Measurements from ENCODE around the gene MRPL46. TPM values are rescaled to one million over a fixed set of nuclear protein-coding genes. Genes with fewer than 3 reads are reported as not detected.

MRPL46 gene
- total RNA-seq, 1 donor from 2014 or later: 24.9 TPM

- no peaks in the 10 kb centered on the region for H3K9me3 Mint-ChIP-seq (ENCODE audit: low read depth)
- peaks cover 2% of the 10 kb centered on the region for H3K4me1 Mint-ChIP-seq (ENCODE audit: low read depth)
- TF ChIP-seq, protein P1, sequence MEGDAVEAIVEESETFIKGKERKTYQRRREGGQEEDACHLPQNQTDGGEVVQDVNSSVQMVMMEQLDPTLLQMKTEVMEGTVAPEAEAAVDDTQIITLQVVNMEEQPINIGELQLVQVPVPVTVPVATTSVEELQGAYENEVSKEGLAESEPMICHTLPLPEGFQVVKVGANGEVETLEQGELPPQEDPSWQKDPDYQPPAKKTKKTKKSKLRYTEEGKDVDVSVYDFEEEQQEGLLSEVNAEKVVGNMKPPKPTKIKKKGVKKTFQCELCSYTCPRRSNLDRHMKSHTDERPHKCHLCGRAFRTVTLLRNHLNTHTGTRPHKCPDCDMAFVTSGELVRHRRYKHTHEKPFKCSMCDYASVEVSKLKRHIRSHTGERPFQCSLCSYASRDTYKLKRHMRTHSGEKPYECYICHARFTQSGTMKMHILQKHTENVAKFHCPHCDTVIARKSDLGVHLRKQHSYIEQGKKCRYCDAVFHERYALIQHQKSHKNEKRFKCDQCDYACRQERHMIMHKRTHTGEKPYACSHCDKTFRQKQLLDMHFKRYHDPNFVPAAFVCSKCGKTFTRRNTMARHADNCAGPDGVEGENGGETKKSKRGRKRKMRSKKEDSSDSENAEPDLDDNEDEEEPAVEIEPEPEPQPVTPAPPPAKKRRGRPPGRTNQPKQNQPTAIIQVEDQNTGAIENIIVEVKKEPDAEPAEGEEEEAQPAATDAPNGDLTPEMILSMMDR (IDR thresholded peaks at IDR 0.05; ENCODE audit: unreplicated experiment): no peak
- no peak overlapping the region for H3K27ac Mint-ChIP-seq
- peaks cover 9% of the 10 kb centered on the region for H3K27me3 Mint-ChIP-seq
- H3K4me3 Mint-ChIP-seq (ENCODE audit: low read depth): no peak overlapping the region
- H3K36me3 Mint-ChIP-seq (ENCODE audit: insufficient read depth): no peaks in the 10 kb centered on the region
- no peak for DNase-seq (ENCODE audit: low spot score, unreplicated experiment)
These were observed 22.1 kb upstream of the MRPL46 start for GRCh38 chr15:88489321-88489720.

DNA sequence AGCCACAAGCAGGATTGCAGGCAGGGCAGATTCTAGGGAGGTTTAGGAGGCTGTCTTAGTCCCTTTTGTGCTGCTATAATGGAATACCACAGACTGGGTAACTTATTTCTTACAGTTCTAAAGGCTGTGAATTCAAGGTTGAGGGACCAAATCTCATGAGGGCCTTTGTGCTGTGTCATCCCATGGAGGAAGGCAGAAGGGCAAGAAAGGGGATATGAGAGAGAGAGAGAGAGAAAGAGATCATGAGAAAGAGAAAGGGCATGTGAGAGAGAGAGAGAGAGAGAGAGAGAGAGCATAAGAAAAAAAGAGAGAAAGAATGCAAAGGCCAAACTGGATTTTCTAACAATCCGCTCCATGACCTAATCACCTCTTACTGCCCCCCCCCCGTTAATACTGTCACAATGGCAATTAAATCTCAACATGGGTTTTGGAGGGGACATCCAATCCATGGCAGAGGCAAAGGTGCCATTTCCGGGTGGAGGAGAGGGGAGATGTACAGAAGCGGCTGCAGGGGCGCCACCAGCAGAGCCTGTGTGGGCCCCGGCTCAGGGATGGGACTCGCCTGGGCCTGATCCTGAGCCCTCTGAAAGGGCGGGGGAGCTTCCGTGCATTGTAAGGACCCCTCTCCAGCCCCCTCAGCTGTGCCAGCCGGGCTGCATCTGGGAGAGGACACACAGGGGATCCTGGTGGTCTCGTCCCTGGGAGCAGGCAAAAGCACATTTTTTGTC lies 20.8 kb upstream of the MRPL46 start:
- Mint-ChIP-seq H3K27ac (no peak overlapping the region), H3K4me3 (ENCODE audit: low read depth) (no peak overlapping the region), H3K9me3 (ENCODE audit: low read depth) (no peaks in the 10 kb centered on the region), H3K36me3 (ENCODE audit: insufficient read depth) (no peaks in the 10 kb centered on the region), H3K27me3 (peaks cover 12% of the 10 kb centered on the region), H3K4me1 (ENCODE audit: low read depth) (peaks cover 2% of the 10 kb centered on the region)
- TF ChIP-seq, protein P1 (IDR thresholded peaks at IDR 0.05; ENCODE audit: unreplicated experiment): no peak
- DNase-seq (ENCODE audit: low spot score, unreplicated experiment): no peak

- H3K9me3 Mint-ChIP-seq (ENCODE audit: low read depth): no peaks in the 10 kb centered on the region
- H3K4me3 Mint-ChIP-seq (ENCODE audit: low read depth): no peak overlapping the region
- TF ChIP-seq, protein P1 (IDR thresholded peaks at IDR 0.05; ENCODE audit: unreplicated experiment): no peak
- H3K27ac Mint-ChIP-seq: no peak overlapping the region
- peaks cover 12% of the 10 kb centered on the region for H3K27me3 Mint-ChIP-seq
- no peaks in the 10 kb centered on the region for H3K36me3 Mint-ChIP-seq (ENCODE audit: insufficient read depth)
- no peak for DNase-seq (ENCODE audit: low spot score, unreplicated experiment)
- peaks cover 2% of the 10 kb centered on the region for H3K4me1 Mint-ChIP-seq (ENCODE audit: low read depth)
These were observed 20.1 kb upstream of the MRPL46 start for GRCh38 chr15:88487178-88487795.

- TF ChIP-seq, protein P1 (IDR thresholded peaks at IDR 0.05; ENCODE audit: unreplicated experiment): no peak
- no peak for DNase-seq (ENCODE audit: low spot score, unreplicated experiment)
- no peaks in the 10 kb centered on the region for H3K36me3 Mint-ChIP-seq (ENCODE audit: insufficient read depth)
- H3K4me1 Mint-ChIP-seq (ENCODE audit: low read depth): peaks cover 2% of the 10 kb centered on the region
- H3K27ac Mint-ChIP-seq: no peak overlapping the region
- peaks cover 12% of the 10 kb centered on the region for H3K27me3 Mint-ChIP-seq
- H3K4me3 Mint-ChIP-seq (ENCODE audit: low read depth): no peak overlapping the region
- H3K9me3 Mint-ChIP-seq (ENCODE audit: low read depth): no peaks in the 10 kb centered on the region
These were observed 17.6 kb upstream of the MRPL46 start for GRCh38 chr15:88484682-88485331.

DNA sequence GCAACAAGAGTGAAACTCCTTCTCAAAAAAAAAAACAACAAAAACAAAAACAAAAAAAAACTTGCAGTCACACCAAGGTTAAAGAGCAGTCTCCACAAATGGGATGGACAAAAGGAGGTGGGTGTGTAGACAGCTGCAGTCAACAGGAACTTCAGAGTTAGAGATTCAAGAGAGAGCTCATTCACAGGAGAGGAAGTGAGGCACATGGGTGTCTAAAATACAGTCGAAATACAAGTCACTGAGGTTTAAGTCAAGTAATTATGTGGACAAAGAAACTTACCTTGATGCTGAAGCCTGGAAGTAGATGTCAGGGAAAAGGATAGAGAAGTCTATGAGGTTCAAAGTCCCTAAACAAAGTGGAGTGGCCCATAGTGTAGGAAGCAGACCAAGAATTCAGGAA lies 15.1 kb upstream of the MRPL46 start:
- peaks cover 2% of the 10 kb centered on the region for H3K4me1 Mint-ChIP-seq (ENCODE audit: low read depth)

More for the DNA sequence above, 15.1 kb upstream of the MRPL46 start:
- H3K27ac Mint-ChIP-seq: no peak overlapping the region
- TF ChIP-seq, protein P1 (IDR thresholded peaks at IDR 0.05; ENCODE audit: unreplicated experiment): no peak
- H3K4me3 Mint-ChIP-seq (ENCODE audit: low read depth): no peak overlapping the region
- peaks cover 10% of the 10 kb centered on the region for H3K27me3 Mint-ChIP-seq
- peaks cover 4% of the 10 kb centered on the region for H3K36me3 Mint-ChIP-seq (ENCODE audit: insufficient read depth)
- no peaks in the 10 kb centered on the region for H3K9me3 Mint-ChIP-seq (ENCODE audit: low read depth)
- DNase-seq (ENCODE audit: low spot score, unreplicated experiment): no peak
